B cell (primary cell): ENCODE measurements around the gene FRMD4B.

Experiments
- CTCF ChIP-seq: fragments of 200-600 bp; IDR thresholded peaks from one replicate; pipeline ENCODE4 v1.8.0; 2022; ENCODE audit warnings: antibody characterized with exemption, mild to moderate bottlenecking
- EZH2 ChIP-seq: IDR thresholded peaks from 2 replicates; pipeline ENCODE4 v1.6.1; 2012; ENCODE audit warnings: borderline replicate concordance, low read depth, mild to moderate bottlenecking, moderate library complexity, low read length; ENCODE audit not compliant: insufficient read depth, poor library complexity, severe bottlenecking

GRCh38 chr3:69299344-69299743, 86.5 kb downstream of the FRMD4B start:
- TF ChIP-seq CTCF (no peak), EZH2 (no peak)
